SKM-1 treated with dmso at 0.1 percent for 144 hours (cell line): ENCODE results near the gene LRRC45.

ENCODE experiments used
- DNase-seq: peaks from one replicate; lab custom pipeline; 2025; ENCODE audit not compliant: unreplicated experiment; lab: John Stamatoyannopoulos, UW

Gene LRRC45

GRCh38 chr17:82049106-82049505 is 26.0 kb downstream of the LRRC45 start:
- no peak for DNase-seq

GRCh38 chr17:82049521-82049971 is 26.4 kb downstream of the LRRC45 start:
- no peak for DNase-seq

- no peak for DNase-seq
Observed at GRCh38 chr17:82050152-82050760, 27.2 kb downstream of the LRRC45 start.

- DNase-seq = no peak
Observed at GRCh38 chr17:82050761-82051641, 27.9 kb downstream of the LRRC45 start.

- DNase-seq = peak; percentile 53
Observed at GRCh38 chr17:82051776-82052637, 28.9 kb downstream of the LRRC45 start, which contains the start of the genes GPS1 and RFNG. Gene GPS1, plus strand, starts transcription at chr17:82051898. Its CDS starts 34 bp downstream, at chr17:82051932. Gene RFNG, minus strand, starts transcription at chr17:82051811. Its CDS starts 45 bp downstream, at chr17:82051766.

- no peak for DNase-seq
Observed at GRCh38 chr17:82052638-82053059, 29.5 kb downstream of the LRRC45 start.

GRCh38 chr17:82053130-82053529 is 30.0 kb downstream of the LRRC45 start:
- no peak for DNase-seq

- no peak for DNase-seq
Observed at GRCh38 chr17:82053556-82054263, 30.6 kb downstream of the LRRC45 start.

- DNase-seq = no peak
Observed at GRCh38 chr17:82054351-82055022, 31.4 kb downstream of the LRRC45 start.

- no peak for DNase-seq
Observed at GRCh38 chr17:82055023-82055964, 32.2 kb downstream of the LRRC45 start.

GRCh38 chr17:82055965-82056728 is 33.0 kb downstream of the LRRC45 start:
- no peak for DNase-seq

GRCh38 chr17:82056729-82057621 is 33.9 kb downstream of the LRRC45 start:
- no peak for DNase-seq

GRCh38 chr17:82058230-82058854 is 35.2 kb downstream of the LRRC45 start:
- no peak for DNase-seq

- no peak for DNase-seq
Observed at GRCh38 chr17:82058855-82059249, 35.7 kb downstream of the LRRC45 start.

GRCh38 chr17:82059272-82060000 is 36.3 kb downstream of the LRRC45 start:
- no peak for DNase-seq

- DNase-seq = no peak
Observed at GRCh38 chr17:82060001-82060380, 36.9 kb downstream of the LRRC45 start.
